22Rv1 (cell line): Measurements from ENCODE around the gene REPS2.

Source experiments
- H3K27ac ChIP-seq: fragments of 450-650 bp; 2 replicates; pipeline ENCODE4 v1.5.1; 2017
- CTCF ChIP-seq: fragments of 450-650 bp; IDR thresholded peaks from 2 replicates; pipeline ENCODE4 v1.5.1; 2017; ENCODE audit warnings: mild to moderate bottlenecking
- ZFX ChIP-seq: fragments of 450-650 bp; IDR thresholded peaks from 2 replicates; pipeline ENCODE4 v1.6.1; 2017; ENCODE audit warnings: antibody characterized with exemption, borderline replicate concordance

The REPS2 gene

GRCh38 chrX:17081968-17082367, 135.5 kb downstream of the REPS2 start:
- H3K27ac ChIP-seq = no peak overlapping the region
- TF ChIP-seq ZFX = no peak

- H3K27ac ChIP-seq = no peak overlapping the region
- TF ChIP-seq CTCF = peak; percentile 38
- no peak for TF ChIP-seq ZFX
Observed at GRCh38 chrX:17082831-17083230, 136.4 kb downstream of the REPS2 start.

GRCh38 chrX:17086317-17086716, 139.9 kb downstream of the REPS2 start:
- H3K27ac ChIP-seq = no peak overlapping the region
- TF ChIP-seq CTCF (no peak), ZFX (no peak)

DNA sequence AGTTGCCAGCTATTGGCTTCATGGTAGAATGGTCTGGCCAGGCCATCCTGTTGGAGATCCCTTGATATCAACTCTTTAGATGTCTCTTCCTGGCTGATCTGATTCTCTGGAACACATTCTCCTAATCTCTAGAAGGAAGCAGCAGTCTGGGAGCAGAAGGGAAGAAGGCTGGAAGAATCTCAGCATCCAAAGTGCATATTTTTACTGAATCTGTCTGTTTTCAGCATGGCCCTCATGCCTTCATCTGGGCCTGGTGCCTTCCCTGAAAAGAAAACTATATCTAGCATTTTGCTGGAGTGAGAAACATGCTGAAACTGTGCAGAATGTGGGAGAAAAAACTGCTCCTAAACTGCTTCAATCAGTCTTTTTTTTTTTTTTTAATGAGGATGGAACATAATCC, 148.7 kb downstream of the REPS2 start:
- TF ChIP-seq ZFX = no peak
- TF ChIP-seq CTCF = no peak
- H3K27ac ChIP-seq = no peak overlapping the region

DNA sequence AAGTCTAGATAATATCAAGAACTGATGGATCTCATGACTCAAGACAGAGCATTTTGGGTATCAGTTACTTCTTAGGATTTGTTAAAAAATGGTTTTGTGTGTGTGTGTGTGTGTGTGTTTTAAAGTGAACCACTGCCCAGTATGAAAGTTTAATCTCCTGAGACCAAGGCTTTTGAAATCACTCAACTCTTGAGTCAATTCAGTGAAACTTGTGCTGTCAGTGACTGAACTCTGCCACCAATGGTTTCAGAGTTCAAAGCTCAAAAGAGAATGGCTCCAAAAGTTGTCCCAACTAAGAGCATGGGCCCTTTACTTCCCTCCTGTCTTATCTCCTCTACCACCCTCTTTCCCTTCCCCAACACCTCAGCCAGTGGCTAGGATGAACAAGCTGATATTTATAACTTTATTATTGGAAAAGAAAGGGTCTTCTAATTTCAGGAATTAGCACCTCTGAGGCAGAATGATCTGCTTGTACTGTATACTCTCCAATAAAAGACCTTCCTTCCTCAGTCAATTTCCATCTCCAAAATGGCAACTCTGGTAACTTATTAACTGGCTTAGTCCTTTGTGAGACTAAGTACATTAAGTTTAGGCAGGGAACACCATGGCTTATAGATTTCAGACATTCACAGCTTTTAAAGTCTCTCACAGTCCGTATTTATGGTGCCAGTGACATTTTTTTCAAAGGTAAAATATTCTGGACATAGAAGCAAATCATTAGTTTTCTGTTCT, 152.2 kb downstream of the REPS2 start:
- TF ChIP-seq CTCF = no peak
- no peak for TF ChIP-seq ZFX
- no peak overlapping the region for H3K27ac ChIP-seq

GRCh38 chrX:17104433-17104832, 158.0 kb downstream of the REPS2 start:
- no peak overlapping the region for H3K27ac ChIP-seq
- TF ChIP-seq ZFX (no peak), CTCF (no peak)

- no peak for TF ChIP-seq ZFX
- TF ChIP-seq CTCF = no peak
- H3K27ac ChIP-seq = no peak overlapping the region
Observed at GRCh38 chrX:17120816-17121215, 174.4 kb downstream of the REPS2 start.

GRCh38 chrX:17154001-17154400, 207.5 kb downstream of the REPS2 start:
- no peak overlapping the region for H3K27ac ChIP-seq
- no peak for TF ChIP-seq ZFX
- no peak for TF ChIP-seq CTCF
